ENCODE results near the gene AGPS.
"Not testable (repeated sequence)": the region's sequence is repeated elsewhere in the genome, so short reads cannot be mapped to it uniquely, and the experiment has no call there.

The AGPS gene

DNA sequence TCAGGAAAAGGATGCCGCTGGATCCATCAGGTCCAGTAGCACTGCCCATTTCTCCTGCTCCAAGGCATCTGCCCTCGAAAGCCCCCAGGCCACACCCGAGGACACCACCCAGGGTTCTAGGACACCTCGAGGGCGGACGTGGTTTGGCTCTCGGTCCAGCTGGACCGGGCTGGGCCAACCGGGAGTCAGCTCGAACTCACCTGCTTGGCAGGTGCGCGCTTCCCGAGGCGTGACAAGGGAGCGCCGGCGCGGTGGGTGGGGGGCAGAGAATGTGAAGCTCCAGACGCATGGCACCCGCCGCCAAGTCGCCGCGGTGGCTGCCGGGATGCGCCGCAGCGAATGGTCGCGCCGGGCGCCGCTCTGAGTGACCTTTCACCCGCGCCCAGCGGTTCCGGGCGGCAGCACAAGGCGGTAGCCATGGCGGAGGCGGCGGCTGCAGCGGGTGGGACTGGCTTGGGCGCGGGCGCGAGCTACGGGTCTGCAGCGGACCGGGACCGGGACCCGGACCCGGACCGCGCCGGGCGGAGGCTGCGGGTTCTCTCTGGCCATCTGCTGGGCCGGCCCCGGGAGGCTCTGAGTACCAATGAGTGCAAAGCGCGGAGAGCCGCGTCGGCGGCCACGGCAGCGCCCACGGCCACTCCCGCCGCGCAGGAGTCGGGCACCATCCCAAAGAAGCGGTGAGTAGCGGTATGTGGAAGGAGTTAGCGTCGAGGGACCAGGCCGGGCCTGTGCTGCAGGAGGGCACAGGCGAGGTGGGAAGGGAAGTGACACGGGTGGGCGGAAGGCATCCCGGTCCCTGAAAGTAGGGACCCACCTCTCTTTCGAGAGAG is at the start of gene AGPS:
Gene AGPS, plus strand, starts transcription at position 401 of the 830 bp plus-strand sequence. Its CDS starts 17 bp downstream, at position 418.
- DNase-seq: peak; percentile 86

GRCh38 chr2:177343773-177344172 is 48.8 kb upstream of the AGPS start:
- no peak for DNase-seq

DNA sequence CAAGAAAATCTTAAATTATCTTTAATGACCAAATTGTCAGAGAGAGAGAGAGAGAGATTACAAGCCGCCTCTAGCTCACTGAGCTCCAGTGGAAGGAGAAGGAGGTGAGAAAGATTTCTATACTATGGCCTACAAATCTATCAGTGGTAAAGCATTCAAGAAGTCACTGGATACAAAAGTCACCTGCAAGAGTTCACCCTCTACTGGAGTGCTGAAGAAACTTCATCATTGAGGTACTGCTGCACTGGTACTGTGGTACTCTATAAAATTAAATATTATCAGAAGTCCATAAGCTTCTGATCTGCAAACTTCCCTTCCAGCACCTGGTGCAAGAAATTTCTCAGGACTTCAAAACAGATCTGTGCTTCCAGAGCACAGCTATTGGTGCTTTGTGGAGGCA is 48.3 kb upstream of the AGPS start:
- DNase-seq: no peak

GRCh38 chr2:177346192-177346591 is 46.4 kb upstream of the AGPS start:
- no peak for DNase-seq

- DNase-seq: no peak
Measured at GRCh38 chr2:177347570-177347969, 45.0 kb upstream of the AGPS start.

DNA sequence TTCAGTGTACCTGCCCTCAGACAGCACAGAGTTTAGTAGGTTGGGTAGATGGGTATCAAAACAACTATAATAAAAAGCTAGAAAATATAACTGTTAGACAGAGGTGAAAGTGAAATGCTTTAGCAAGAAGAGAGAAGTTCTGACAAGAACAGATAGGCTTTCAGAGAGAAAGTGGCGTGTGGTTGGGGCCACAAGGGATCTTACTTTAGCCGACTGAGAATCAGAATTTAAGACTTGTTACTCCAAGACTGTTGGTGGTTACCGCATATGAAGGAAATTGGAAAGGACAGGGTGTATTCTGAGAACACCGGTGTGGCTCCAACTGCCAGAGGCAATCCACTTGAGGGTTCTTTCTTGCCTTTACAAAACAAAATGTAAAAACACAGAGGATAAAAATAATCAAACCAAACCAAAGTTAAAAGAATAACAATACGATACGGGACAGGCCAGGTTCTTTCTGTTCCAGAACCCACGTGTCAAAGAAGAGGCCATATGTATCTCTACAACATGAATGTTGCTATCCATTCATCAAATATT is 44.4 kb upstream of the AGPS start:
- no peak for DNase-seq

- DNase-seq: no peak
Measured at GRCh38 chr2:177348733-177349693, 43.6 kb upstream of the AGPS start.

- not testable (repeated sequence) for DNase-seq
Measured at GRCh38 chr2:177350624-177351023, 41.9 kb upstream of the AGPS start.

DNA sequence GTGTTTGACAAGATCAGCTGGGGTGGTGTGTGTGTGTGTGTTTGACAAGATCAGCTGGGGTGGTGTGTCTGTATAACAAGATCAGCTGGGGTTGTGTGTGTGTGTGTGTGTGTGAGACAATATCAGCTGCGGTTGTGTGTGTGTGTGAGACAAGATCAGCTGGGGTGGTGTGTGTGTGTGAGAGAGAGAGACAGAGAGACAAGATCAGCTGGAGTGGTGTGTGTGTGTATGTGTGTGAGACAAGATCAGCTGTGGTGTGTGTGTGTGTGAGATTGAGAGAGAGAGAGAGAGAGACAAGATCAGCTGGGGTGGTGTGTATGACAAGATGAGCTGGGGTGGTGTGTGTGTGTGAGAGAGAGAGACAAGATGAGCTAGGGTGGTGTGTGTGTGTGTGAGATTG is 41.5 kb upstream of the AGPS start:
- not testable (repeated sequence) for DNase-seq

GRCh38 chr2:177352441-177353186 is 40.0 kb upstream of the AGPS start:
- no peak for DNase-seq

DNA sequence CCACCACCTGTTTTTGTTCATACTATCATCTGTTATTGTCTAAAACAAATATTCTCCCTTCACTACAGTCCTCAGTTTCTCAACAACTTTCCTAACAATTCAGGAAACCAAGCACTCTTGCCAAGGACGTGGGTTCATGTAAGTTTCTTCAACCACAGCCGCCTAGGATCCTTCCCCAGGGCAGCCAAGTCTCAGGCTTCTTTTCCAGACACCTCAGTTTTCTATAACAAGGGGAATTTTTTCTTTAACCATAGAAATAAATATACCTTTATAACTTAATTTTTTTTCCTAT is 39.4 kb upstream of the AGPS start:
- DNase-seq: no peak

- not testable (repeated sequence) for DNase-seq
Measured at GRCh38 chr2:177354541-177354940, 38.0 kb upstream of the AGPS start.

DNA sequence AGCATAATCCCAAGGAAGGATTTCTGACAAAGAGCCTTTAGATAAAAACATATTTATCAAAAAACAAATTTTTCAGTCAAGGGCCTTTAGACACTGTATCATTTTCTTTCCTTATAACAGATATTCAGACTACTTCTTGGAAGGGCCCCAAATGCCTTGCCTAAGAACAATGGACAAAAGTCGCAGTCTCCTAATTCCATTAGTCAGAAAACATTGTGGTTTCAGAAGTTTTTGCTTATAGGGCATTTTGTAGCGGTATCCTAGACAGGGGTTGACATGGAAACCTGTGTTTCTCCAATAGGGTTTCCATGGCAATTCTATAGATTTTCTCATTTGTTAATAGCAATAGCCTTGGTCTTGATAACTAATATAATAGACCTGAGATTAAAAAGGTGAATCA is 36.7 kb upstream of the AGPS start:
- DNase-seq: no peak

DNA sequence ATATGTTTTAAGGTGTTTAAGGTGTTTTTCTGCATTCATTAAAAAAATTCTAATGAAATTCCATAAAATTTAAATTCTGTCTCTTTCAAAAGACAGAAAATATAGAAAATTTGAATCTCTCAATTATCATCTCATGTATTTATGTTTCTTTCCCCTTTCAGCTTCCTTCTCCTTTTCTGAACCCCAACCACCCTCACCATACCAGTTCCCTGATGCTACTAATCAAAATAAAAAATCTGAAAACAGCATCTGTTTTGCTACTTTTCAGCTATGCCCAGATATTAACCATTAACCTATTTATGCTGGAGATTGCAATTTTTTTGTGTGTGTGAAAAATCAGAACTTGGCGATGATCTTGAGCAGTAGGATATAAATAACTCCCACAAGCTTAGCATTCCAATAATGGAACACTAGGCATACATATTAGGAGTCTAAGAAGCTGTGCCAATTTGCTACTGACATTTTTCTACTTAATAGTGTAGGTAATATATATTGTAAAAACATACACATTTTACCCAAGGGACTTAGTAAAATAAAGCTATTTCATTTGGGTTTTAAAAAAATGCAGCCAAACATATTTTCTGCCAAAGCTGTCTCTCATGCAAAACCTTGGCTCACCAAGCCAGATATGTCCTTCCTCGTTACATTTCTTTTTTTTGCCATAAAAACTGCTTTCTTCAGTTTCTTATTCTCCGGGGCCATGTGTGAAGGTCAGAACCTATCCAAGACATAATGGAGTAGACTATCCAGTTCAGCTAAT is 32.6 kb upstream of the AGPS start:
- no peak for DNase-seq

GRCh38 chr2:177362499-177362898 is 30.1 kb upstream of the AGPS start:
- DNase-seq: no peak

GRCh38 chr2:177363332-177363731 is 29.2 kb upstream of the AGPS start:
- DNase-seq: no peak

GRCh38 chr2:177365764-177366163 is 26.8 kb upstream of the AGPS start:
- DNase-seq: not testable (repeated sequence)

DNA sequence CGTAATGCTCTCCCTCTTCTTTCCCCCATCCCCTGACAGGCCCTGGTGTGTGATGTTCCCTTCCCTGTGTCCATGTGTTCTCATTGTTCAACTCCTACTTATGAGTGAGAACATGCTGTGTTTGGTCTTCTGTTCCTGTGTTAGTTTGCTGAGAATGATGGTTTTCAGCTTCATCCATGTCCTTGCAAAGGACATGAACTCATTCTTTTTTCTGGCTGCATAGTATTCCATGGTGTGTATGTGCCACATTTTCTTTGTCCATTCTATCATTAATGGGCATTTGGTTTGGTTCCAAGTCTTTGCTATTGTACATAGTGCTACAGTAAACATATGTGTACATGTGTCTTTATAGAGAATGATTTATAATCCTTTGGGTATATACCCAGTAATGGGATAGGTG is 24.6 kb upstream of the AGPS start:
- DNase-seq: not testable (repeated sequence)

- no peak for DNase-seq
Measured at GRCh38 chr2:177379354-177379753, 13.2 kb upstream of the AGPS start.

GRCh38 chr2:177380181-177380580 is 12.4 kb upstream of the AGPS start:
- DNase-seq: no peak

GRCh38 chr2:177383935-177384334 is 8.6 kb upstream of the AGPS start:
- no peak for DNase-seq

GRCh38 chr2:177385151-177385550 is 7.4 kb upstream of the AGPS start:
- DNase-seq: no peak
